ENCODE data around the gene ZBTB37.
"Not testable (repeated sequence)": the region's sequence is repeated elsewhere in the genome, so short reads cannot be mapped to it uniquely, and the experiment has no call there.

ZBTB37 gene

GRCh38 chr1:173915596-173915995 is 47.4 kb downstream of the ZBTB37 start:
- FAIRE-seq: no peak

GRCh38 chr1:173916667-173917066 is 48.5 kb downstream of the ZBTB37 start:
- no peak for FAIRE-seq

GRCh38 chr1:173917149-173917548 is 49.0 kb downstream of the ZBTB37 start, which contains the start of gene SERPINC1:
Gene SERPINC1 (minus strand): TSS chr1:173917327. CDS start chr1:173917259, 68 bp downstream.
- no peak for FAIRE-seq

GRCh38 chr1:173917635-173918493 is 49.7 kb downstream of the ZBTB37 start:
- no peak for FAIRE-seq

- no peak for FAIRE-seq
These were observed 52.7 kb downstream of the ZBTB37 start for GRCh38 chr1:173920861-173921260.

GRCh38 chr1:173925306-173926242 is 57.4 kb downstream of the ZBTB37 start:
- FAIRE-seq: no peak

- FAIRE-seq: not testable (repeated sequence)
These were observed 62.4 kb downstream of the ZBTB37 start for GRCh38 chr1:173930541-173930940.

GRCh38 chr1:173934440-173934839 is 66.3 kb downstream of the ZBTB37 start:
- FAIRE-seq: no peak

- FAIRE-seq: no peak
These were observed 68.9 kb downstream of the ZBTB37 start for GRCh38 chr1:173937062-173937461.

- peak; percentile 33 for FAIRE-seq
These were observed 78.3 kb downstream of the ZBTB37 start for GRCh38 chr1:173946380-173946921.

- FAIRE-seq: no peak
These were observed 80.4 kb downstream of the ZBTB37 start for GRCh38 chr1:173948594-173948993.

Data from TTC549 (cell line).